ENCODE results near the gene COL18A1.

The COL18A1 gene

DNA sequence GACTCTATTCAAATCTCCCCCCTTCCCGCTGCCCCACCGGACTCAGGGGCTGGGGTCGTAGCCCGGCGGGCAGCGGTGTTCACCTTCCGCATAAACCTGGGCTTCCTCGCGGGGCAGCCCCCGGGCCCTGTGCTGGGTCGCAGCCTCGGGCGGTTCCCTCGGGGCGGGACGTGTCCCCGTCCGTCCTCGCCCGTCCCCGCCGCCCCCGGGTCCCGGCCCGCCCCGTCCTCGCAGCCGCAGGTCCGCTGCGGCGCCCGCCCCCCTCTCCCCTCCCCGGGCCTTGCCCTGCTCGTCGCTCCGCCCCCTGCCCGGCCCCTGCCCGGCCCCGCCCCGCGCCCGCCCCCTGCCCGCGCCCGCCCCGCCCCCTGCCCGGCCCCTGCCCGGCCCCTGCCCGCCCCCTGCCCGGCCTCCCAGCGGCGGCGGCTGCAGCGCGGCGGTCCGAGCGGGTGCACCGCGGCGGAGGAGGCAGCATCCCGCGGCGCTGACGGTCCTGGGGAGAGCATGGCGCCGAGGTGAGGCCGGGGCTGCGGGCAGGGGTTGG, at the start of gene COL18A1:
Gene COL18A1, plus strand, starts transcription at position 436 of the 541 bp plus-strand sequence. Its CDS starts 66 bp downstream, at position 502.
- Histone ChIP-seq H3K9me3 (ENCODE audit: control insufficient read depth in 2 of 2, low read length in 2 of 2) (peaks cover 0 to 3% of the 10 kb centered on the region in 2 donors), H3K9ac (ENCODE audit: low read length in 2 of 2) (peak within 1 kb of the TSS; percentile 15 to 42), H3K36me3 (ENCODE audit: control insufficient read depth in 2 of 2, insufficient read depth in 2 of 2, low read length in 2 of 2) (no peaks in the 10 kb centered on the region), H3K27ac (ENCODE audit: low read length) (peak within 1 kb of the TSS; percentile 46), H3K4me1 (ENCODE audit: control insufficient read depth, insufficient read depth, low read length) (peaks cover 24% of the 10 kb centered on the region), H3K27me3 (ENCODE audit: control insufficient read depth in 1 of 2, insufficient read depth in 2 of 2, low read length in 2 of 2) (peaks cover 11 to 20% of the 10 kb centered on the region in 2 donors), H3K4me3 (ENCODE audit: low read length in 2 of 2) (peak within 1 kb of the TSS; percentile 40 to 66)

DNA sequence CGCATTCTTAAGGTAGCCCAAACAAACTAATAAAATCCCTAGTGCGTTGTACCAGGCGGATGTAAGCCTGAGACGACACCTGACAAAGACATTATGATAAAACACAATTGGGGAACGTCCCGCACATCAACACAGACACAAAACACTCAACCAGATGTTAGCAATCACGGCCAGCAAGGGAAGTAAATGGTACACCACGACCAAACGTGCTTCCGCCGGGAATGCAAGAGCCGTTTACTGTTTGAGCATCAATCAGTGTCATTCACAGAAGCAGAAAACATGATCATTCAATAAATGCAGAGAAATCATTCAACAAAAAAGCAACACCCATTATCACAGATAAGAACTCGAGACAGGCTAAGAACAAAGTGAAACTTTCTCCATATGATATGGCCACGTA, 49.4 kb upstream of the COL18A1 start:
- Histone ChIP-seq H3K4me3 (ENCODE audit: low read length in 2 of 2) (no peak overlapping the region), H3K27ac (ENCODE audit: low read length) (no peak overlapping the region), H3K4me1 (ENCODE audit: control insufficient read depth, insufficient read depth, low read length) (peaks cover 16% of the 10 kb centered on the region), H3K9ac (ENCODE audit: low read length in 2 of 2) (no peak overlapping the region), H3K36me3 (ENCODE audit: control insufficient read depth in 2 of 2, insufficient read depth in 2 of 2, low read length in 2 of 2) (no peaks in the 10 kb centered on the region), H3K9me3 (ENCODE audit: control insufficient read depth in 2 of 2, low read length in 2 of 2) (no peaks in the 10 kb centered on the region), H3K27me3 (ENCODE audit: control insufficient read depth in 1 of 2, insufficient read depth in 2 of 2, low read length in 2 of 2) (peaks cover 0 to 2% of the 10 kb centered on the region in 2 donors)

DNA sequence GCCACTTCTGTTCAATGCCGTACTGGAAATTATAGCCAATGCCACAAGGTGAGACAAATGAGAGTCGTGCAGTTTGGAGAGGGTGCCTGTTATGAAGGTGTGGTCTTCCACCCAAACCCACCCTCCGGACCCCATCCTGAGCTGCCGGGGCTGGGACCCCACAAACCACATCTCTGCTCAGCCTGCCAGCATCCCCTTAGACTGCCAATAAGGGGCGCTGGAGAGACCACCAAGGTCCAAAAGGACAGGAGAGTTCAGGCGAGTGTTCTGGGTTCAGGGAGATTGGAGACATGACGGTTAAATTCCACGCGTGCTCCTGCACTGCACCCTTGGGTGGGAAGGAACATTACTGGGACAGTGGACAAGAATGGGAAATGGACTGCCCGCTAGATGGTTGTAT, 48.7 kb upstream of the COL18A1 start:
- Histone ChIP-seq H3K9me3 (ENCODE audit: control insufficient read depth in 2 of 2, low read length in 2 of 2) (no peaks in the 10 kb centered on the region), H3K9ac (ENCODE audit: low read length in 2 of 2) (no peak overlapping the region)

DNA sequence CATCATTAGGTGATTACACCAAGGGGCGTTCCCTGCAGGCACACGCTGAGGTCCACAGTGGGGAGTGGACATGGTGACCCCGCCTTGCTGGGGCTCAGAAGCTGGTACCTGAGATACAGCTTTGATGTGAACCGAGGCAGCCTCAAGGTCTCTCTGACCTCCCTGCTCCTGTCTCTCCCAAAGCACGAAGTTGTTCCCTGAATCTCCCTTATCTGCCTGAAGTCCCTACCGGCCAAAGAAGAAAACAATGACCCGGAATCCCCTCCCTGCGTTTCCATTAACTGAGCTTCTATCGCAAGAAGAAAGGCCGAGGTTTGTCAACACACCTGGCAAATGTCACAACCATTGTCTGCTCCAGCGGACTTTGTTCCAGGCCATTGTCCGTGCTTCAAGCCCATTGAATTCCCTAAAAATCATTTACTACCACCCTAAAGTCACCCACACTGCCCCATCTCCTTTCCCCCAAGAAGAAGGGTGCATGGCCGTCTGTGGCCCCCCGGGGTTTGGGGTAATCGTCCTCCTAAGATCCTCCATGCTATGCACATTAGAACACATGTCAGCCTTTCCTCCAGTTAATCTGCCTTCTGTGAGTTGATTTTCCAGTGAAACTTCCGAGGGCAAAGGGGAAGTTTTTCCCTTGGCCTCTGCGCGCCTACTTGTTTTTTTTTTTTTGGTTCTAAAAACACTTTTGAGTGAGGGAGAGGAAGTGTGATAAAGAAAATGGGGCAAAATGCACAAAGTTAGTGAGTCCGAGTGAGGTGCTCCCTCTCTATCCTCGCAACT, 48.1 kb upstream of the COL18A1 start:
- H3K27ac ChIP-seq (ENCODE audit: low read length), result peak overlapping the region; percentile 24

More for the DNA sequence above, 48.7 kb upstream of the COL18A1 start:
- Histone ChIP-seq H3K4me3 (ENCODE audit: low read length in 2 of 2) (no peak overlapping the region), H3K27me3 (ENCODE audit: control insufficient read depth in 1 of 2, insufficient read depth in 2 of 2, low read length in 2 of 2) (peaks cover 0 to 2% of the 10 kb centered on the region in 2 donors), H3K27ac (ENCODE audit: low read length) (no peak overlapping the region), H3K4me1 (ENCODE audit: control insufficient read depth, insufficient read depth, low read length) (peaks cover 9% of the 10 kb centered on the region), H3K36me3 (ENCODE audit: control insufficient read depth in 2 of 2, insufficient read depth in 2 of 2, low read length in 2 of 2) (no peaks in the 10 kb centered on the region)

DNA sequence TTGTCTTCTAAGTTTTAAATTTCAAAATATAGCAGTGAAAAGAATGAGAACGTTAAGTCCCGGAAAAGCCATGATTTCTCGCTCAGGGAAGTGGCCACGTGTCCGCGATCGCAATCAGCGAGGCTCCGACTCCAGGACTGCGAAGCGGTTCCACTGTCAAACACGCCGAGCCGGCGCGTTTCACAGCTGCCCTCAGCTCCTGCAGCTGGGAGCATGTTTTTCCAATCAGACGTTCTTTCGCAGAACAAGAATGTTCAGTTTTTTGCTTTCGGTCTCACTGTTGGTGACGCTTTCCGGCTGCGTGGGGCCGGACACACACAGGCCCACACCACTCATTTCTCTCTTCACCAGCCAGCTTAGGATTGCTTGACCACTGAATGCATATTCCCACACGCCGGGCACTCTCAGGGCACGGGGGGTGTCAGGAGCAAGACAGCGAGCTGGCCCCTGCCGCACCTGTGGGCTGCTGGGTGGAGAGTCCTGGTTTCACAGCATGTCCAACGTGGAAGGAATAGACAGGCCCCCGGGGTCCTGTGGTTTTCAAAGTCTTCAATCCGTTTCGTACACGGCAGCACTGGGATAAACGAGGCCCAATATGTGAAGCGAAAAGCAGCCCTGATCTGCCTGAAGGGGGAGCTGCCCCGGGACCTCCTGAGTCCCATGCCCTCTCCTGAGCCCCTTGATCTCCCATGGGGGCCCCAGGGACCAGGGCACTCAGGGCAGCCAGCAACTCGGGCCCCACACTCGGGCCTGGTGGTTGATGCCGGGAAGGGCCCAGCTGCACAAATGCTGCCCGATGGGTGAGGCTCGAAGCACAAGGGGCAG, 47.3 kb upstream of the COL18A1 start:
- no peaks in the 10 kb centered on the region for H3K9me3 ChIP-seq (ENCODE audit: control insufficient read depth in 2 of 2, low read length in 2 of 2)
- peaks cover 0 to 2% of the 10 kb centered on the region in 2 donors for H3K27me3 ChIP-seq (ENCODE audit: control insufficient read depth in 1 of 2, insufficient read depth in 2 of 2, low read length in 2 of 2)
- no peak overlapping the region for H3K4me3 ChIP-seq (ENCODE audit: low read length in 2 of 2)
- H3K27ac ChIP-seq (ENCODE audit: low read length), result peak overlapping the region; percentile 24
- H3K36me3 ChIP-seq (ENCODE audit: control insufficient read depth in 2 of 2, insufficient read depth in 2 of 2, low read length in 2 of 2), result no peaks in the 10 kb centered on the region
- no peak overlapping the region for H3K9ac ChIP-seq (ENCODE audit: low read length in 2 of 2)
- peaks cover 2% of the 10 kb centered on the region for H3K4me1 ChIP-seq (ENCODE audit: control insufficient read depth, insufficient read depth, low read length)

More for the DNA sequence above, 48.1 kb upstream of the COL18A1 start:
- Histone ChIP-seq H3K27me3 (ENCODE audit: control insufficient read depth in 1 of 2, insufficient read depth in 2 of 2, low read length in 2 of 2) (peaks cover 0 to 2% of the 10 kb centered on the region in 2 donors), H3K4me1 (ENCODE audit: control insufficient read depth, insufficient read depth, low read length) (peaks cover 3% of the 10 kb centered on the region), H3K9ac (ENCODE audit: low read length in 2 of 2) (no peak overlapping the region), H3K9me3 (ENCODE audit: control insufficient read depth in 2 of 2, low read length in 2 of 2) (no peaks in the 10 kb centered on the region), H3K36me3 (ENCODE audit: control insufficient read depth in 2 of 2, insufficient read depth in 2 of 2, low read length in 2 of 2) (no peaks in the 10 kb centered on the region), H3K4me3 (ENCODE audit: low read length in 2 of 2) (no peak overlapping the region)

DNA sequence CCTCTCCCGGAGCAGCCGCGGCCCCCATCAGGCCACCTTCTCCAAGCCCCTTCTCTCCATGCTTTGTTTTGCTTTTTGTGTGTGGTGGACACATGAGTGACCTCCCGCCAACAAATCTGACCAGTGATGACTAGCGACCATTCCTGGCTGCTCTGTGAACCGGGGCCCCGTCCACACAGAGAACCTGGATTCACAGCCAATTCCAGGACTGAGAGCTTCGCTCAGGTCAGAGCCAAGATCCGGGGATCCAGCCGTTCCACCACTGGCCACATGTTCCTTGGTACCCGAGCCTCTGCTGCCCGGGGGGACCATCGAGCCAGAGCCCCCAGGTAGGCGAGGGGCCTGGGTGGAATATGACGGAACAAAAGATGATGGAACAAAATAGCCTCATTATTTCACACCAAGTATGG, 46.7 kb upstream of the COL18A1 start:
- Histone ChIP-seq H3K27ac (ENCODE audit: low read length) (no peak overlapping the region), H3K4me1 (ENCODE audit: control insufficient read depth, insufficient read depth, low read length) (peaks cover 2% of the 10 kb centered on the region), H3K9ac (ENCODE audit: low read length in 2 of 2) (no peak overlapping the region)

DNA sequence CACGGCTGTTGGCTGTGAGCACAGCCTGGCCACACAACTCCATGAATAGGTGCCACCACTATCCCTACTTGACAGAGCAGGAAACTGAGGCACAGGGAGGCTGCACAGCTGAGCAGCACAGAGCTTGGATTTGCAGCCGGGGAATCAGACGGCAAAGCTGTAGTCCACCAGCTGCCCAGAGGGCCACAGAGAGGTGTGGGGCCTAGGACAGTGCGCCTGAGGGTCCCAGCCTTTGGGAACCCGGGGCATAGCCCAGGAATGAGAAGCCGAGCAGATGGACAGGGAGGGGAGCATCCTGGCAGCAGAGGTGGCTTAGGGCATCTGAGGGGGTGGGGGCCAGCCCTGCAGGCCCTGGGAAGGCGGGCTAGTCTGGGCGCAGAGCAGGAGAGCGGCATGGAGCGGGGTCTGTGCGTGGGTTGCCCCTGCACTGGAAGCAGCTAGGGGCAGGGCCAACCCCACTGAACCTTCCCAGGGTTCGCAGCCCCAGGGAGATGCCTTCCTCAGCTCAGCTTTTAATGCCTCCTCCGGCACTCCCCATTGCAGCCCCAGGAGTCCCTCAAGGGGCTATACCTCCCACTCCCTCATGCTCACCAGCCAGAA, 46.2 kb upstream of the COL18A1 start:
- peaks cover 0 to under 1% of the 10 kb centered on the region in 2 donors for H3K27me3 ChIP-seq (ENCODE audit: control insufficient read depth in 1 of 2, insufficient read depth in 2 of 2, low read length in 2 of 2)
- H3K9ac ChIP-seq (ENCODE audit: low read length in 2 of 2), result no peak overlapping the region

More for the DNA sequence above, 46.7 kb upstream of the COL18A1 start:
- H3K36me3 ChIP-seq (ENCODE audit: control insufficient read depth in 2 of 2, insufficient read depth in 2 of 2, low read length in 2 of 2), result no peaks in the 10 kb centered on the region
- no peak overlapping the region for H3K4me3 ChIP-seq (ENCODE audit: low read length in 2 of 2)
- no peaks in the 10 kb centered on the region for H3K9me3 ChIP-seq (ENCODE audit: control insufficient read depth in 2 of 2, low read length in 2 of 2)
- H3K27me3 ChIP-seq (ENCODE audit: control insufficient read depth in 1 of 2, insufficient read depth in 2 of 2, low read length in 2 of 2), result peaks cover 0 to 2% of the 10 kb centered on the region in 2 donors

DNA sequence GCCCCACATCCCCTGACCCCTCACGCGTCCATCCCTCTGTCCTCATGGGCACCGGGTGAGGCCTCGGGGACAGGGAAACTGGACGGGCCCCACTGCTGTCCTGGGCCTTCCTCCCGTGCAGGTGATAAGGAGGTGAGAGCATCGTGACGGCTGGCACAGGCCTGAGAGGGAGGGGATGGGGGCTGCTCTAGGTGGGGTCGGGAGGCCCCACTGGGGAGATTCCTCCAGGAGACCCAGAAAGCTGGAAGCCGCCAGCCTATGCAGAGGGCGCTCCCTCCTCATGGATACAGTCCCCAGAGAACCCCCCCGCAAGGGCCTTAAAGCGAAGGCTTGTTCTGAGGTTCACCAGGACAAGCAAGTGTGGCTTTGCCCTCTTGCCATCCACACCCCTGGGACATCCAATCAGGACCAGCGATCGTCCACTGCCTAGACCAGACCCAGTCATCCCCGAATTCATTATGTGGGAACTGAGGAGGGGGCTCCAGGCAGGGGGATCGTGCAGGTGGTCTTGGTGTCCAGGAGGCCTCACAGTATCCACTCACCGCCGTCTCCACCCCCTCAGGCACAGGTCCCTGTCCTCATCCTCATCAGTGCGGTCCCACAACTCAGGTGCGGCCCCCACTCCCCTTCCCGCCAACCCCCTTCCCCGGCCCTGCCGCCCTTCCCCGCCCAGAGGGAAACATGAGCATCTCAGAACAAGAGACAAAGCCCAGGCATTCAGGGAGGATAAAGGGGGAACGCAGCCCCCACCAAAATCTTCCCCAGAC, 45.3 kb upstream of the COL18A1 start:
- no peak overlapping the region for H3K4me3 ChIP-seq (ENCODE audit: low read length in 2 of 2)
- no peak overlapping the region for H3K9ac ChIP-seq (ENCODE audit: low read length in 2 of 2)
- H3K9me3 ChIP-seq (ENCODE audit: control insufficient read depth in 2 of 2, low read length in 2 of 2), result no peaks in the 10 kb centered on the region
- H3K4me1 ChIP-seq (ENCODE audit: control insufficient read depth, insufficient read depth, low read length), result peaks cover 14% of the 10 kb centered on the region
- H3K27ac ChIP-seq (ENCODE audit: low read length), result no peak overlapping the region
- H3K27me3 ChIP-seq (ENCODE audit: control insufficient read depth in 1 of 2, insufficient read depth in 2 of 2, low read length in 2 of 2), result no peaks in the 10 kb centered on the region
- no peaks in the 10 kb centered on the region for H3K36me3 ChIP-seq (ENCODE audit: control insufficient read depth in 2 of 2, insufficient read depth in 2 of 2, low read length in 2 of 2)

More for the DNA sequence above, 46.2 kb upstream of the COL18A1 start:
- no peaks in the 10 kb centered on the region for H3K9me3 ChIP-seq (ENCODE audit: control insufficient read depth in 2 of 2, low read length in 2 of 2)
- H3K4me3 ChIP-seq (ENCODE audit: low read length in 2 of 2), result no peak overlapping the region
- H3K27ac ChIP-seq (ENCODE audit: low read length), result no peak overlapping the region
- peaks cover 5% of the 10 kb centered on the region for H3K4me1 ChIP-seq (ENCODE audit: control insufficient read depth, insufficient read depth, low read length)
- H3K36me3 ChIP-seq (ENCODE audit: control insufficient read depth in 2 of 2, insufficient read depth in 2 of 2, low read length in 2 of 2), result no peaks in the 10 kb centered on the region

DNA sequence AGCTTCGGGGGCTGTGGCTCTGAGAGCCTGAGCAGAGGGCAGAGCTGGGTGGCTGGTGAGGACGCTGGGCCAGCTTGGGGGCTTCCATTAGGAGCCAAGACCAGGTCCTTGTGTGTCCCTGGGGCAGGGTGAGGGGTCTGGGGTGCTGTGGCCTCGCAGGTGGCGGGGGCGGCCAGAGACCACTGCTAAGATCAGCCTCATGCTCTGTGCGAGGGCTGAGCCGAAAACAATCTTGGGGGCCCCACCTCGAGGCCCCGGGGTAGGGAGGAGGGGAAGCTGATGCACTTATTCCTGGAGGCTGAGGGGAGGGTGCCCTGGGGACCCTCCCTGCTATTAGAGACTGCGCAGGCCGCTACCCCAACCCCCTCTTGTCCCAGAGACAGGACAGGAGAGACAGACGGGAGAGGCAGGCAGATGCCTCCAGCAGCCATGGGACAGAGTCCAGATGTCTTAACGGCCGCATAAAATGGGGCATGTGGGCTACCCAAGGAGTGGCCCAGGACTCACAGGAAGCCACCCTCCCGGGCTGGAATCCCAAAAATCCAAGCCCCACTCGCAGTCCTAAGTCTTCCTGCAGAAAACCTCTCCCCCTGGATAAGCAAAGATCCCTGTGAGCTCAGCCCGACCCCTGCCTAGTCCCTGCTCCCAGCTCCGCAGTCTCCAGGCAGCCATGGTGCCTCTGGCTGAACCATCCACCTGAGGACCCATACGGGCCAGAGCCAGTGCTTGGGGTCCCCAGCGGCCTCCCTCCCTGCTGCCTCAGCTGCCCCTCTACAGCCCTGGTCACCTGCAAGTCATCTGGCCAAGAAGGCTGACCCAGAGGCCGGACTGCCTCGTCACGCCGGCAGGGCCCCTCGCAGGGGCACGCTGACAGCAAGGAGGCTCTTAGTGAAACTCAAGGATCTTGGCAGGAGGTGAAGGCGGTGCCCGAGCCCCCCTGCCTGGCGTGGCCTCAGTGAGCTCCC, 43.6 kb upstream of the COL18A1 start:
- Histone ChIP-seq H3K27me3 (ENCODE audit: control insufficient read depth in 1 of 2, insufficient read depth in 2 of 2, low read length in 2 of 2) (no peaks in the 10 kb centered on the region), H3K9me3 (ENCODE audit: control insufficient read depth in 2 of 2, low read length in 2 of 2) (no peaks in the 10 kb centered on the region), H3K9ac (ENCODE audit: low read length in 2 of 2) (no peak overlapping the region), H3K4me3 (ENCODE audit: low read length in 2 of 2) (no peak overlapping the region), H3K4me1 (ENCODE audit: control insufficient read depth, insufficient read depth, low read length) (peaks cover 18% of the 10 kb centered on the region), H3K27ac (ENCODE audit: low read length) (no peak overlapping the region), H3K36me3 (ENCODE audit: control insufficient read depth in 2 of 2, insufficient read depth in 2 of 2, low read length in 2 of 2) (no peaks in the 10 kb centered on the region)

Measured in stomach smooth muscle (tissue), 2 donors.